WI38 (cell line): ENCODE measurements around the gene PAAF1.
"Not testable (repeated sequence)": the region's sequence is repeated elsewhere in the genome, so short reads cannot be mapped to it uniquely, and the experiment has no call there.

Experiments
- H3K4me3 ChIP-seq: 2 replicates; pipeline ENCODE4 v1.5.1; 2011; ENCODE audit warnings: low read depth, mild to moderate bottlenecking, control low read depth, low read length
- CTCF ChIP-seq: IDR thresholded peaks from 2 replicates; pipeline ENCODE4 v1.5.1; 2012; ENCODE audit warnings: low read depth, mild to moderate bottlenecking, control low read depth, low read length

Gene PAAF1

DNA sequence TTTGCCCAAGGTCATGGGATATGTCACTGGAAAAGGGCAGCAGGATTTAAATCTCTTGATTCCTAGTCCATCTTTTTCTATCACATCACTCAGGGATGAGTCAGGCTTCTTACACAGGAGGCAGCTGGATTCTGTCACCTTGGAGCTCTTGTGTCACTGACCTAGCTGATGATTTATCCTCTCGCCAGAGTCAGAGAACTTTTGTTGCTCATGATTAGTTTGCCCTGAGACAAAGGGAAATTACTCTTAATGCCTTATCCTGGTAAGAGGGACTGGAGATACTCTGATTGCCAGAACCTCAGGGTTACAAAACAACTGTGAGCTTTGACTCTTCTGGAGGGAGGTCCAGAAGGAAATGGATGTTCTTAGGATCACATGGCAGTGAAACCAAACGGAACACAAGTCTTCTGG is 10.2 kb upstream of the PAAF1 start:
- no peak overlapping the region for H3K4me3 ChIP-seq

GRCh38 chr11:73869332-73869949 is 7.4 kb upstream of the PAAF1 start:
- no peak overlapping the region for H3K4me3 ChIP-seq
- no peak for TF ChIP-seq CTCF

More for the DNA sequence above, 10.2 kb upstream of the PAAF1 start:
- TF ChIP-seq CTCF: no peak

- TF ChIP-seq CTCF: no peak
- no peak overlapping the region for H3K4me3 ChIP-seq
Measured at GRCh38 chr11:73870261-73870660, 6.5 kb upstream of the PAAF1 start.

- no peak overlapping the region for H3K4me3 ChIP-seq
- TF ChIP-seq CTCF: no peak
Measured at GRCh38 chr11:73872749-73873357, 3.9 kb upstream of the PAAF1 start.

DNA sequence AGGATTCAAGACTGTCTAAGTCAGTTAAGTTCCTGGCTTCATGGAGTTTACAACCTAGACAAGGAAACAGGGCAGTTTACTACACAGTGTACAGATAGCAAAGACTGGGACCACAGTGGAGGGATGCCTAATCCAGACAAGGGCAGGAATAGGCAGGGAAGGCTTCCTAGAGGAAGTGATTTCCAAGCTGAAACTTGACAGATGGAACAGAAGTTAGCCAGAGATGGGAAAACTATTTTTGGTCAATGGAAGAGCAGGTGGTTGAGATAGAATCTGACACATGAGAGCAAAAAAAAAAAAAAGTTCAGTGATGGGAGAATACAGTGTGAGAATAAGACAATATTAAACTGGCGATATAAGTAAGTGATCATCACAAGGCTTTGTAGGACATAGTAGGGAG is 1.4 kb upstream of the PAAF1 start:
- H3K4me3 ChIP-seq: peak overlapping the region; percentile 93
- TF ChIP-seq CTCF: no peak

- no peak for TF ChIP-seq CTCF
- peak overlapping the region; percentile 93 for H3K4me3 ChIP-seq
Measured at GRCh38 chr11:73875840-73876239, 959 bp upstream of the PAAF1 start.

- no peak overlapping the region for H3K4me3 ChIP-seq
- no peak for TF ChIP-seq CTCF
Measured at GRCh38 chr11:73878771-73879170, 2.0 kb downstream of the PAAF1 start.

GRCh38 chr11:73880449-73880848 is 3.6 kb downstream of the PAAF1 start:
- not testable (repeated sequence) for H3K4me3 ChIP-seq
